SJSA1 (cell line): ENCODE results near the gene LRRK2. TPM values are rescaled to one million over a fixed set of nuclear protein-coding genes. Genes with fewer than 3 reads are reported as not detected.

ENCODE experiments used
- DNase-seq, 2 experiments: peaks; one replicate each; pipeline ENCODE4 v3.0.0-alpha.2; 2015 to 2020; ENCODE audit warnings: low spot score in 2 of 2, low read depth in 1 of 2
- H3K27ac ChIP-seq: fragments of 250-450 bp; sonication (Bioruptor Pico); 2 replicates; pipeline ENCODE4 v1.5.1; 2020; ENCODE audit warnings: mild to moderate bottlenecking, moderate library complexity
- H3K27me3 ChIP-seq: fragments of 250-450 bp; sonication (Bioruptor Pico); replicated peaks from 2 replicates; pipeline ENCODE4 v1.5.1; 2020; ENCODE audit warnings: mild to moderate bottlenecking, moderate library complexity
- H3K36me3 ChIP-seq: fragments of 250-450 bp; sonication (Bioruptor Pico); 2 replicates; pipeline ENCODE4 v1.5.1; 2020; ENCODE audit warnings: mild to moderate bottlenecking
- H3K4me1 ChIP-seq: fragments of 250-450 bp; sonication (Bioruptor Pico); replicated peaks from 2 replicates; pipeline ENCODE4 v1.6.1; 2021; ENCODE audit warnings: mild to moderate bottlenecking
- H3K4me3 ChIP-seq: fragments of 250-450 bp; sonication (Bioruptor Pico); 2 replicates; pipeline ENCODE4 v1.5.1; 2020; ENCODE audit warnings: mild to moderate bottlenecking
- H3K9me3 ChIP-seq: fragments of 250-450 bp; sonication (Bioruptor Pico); replicated peaks from 2 replicates; pipeline ENCODE4 v1.5.1; 2020; ENCODE audit warnings: mild to moderate bottlenecking
- total RNA-seq: library from RNA; depleted of rRNA; stranded (reverse); fragments of >200 nt; shearing (Covaris generic); gene quantifications from 2 replicates; pipeline ENCODE4 v1.2.3, GENCODE V29; 2014; rRNA removed

LRRK2 gene
- total RNA-seq, 1 experiment from 2014 or later = 0.11 TPM

GRCh38 chr12:40390980-40391379, 166.2 kb downstream of the LRRK2 start:
- H3K9me3 ChIP-seq = no peaks in the 10 kb centered on the region
- no peak for DNase-seq
- no peak overlapping the region for H3K4me3 ChIP-seq
- no peaks in the 10 kb centered on the region for H3K36me3 ChIP-seq
- H3K27ac ChIP-seq = no peak overlapping the region
- H3K4me1 ChIP-seq = no peaks in the 10 kb centered on the region
- no peaks in the 10 kb centered on the region for H3K27me3 ChIP-seq

GRCh38 chr12:40393026-40393425, 168.2 kb downstream of the LRRK2 start:
- H3K27me3 ChIP-seq = no peaks in the 10 kb centered on the region
- H3K9me3 ChIP-seq = no peaks in the 10 kb centered on the region
- H3K27ac ChIP-seq = no peak overlapping the region
- DNase-seq = no peak
- no peaks in the 10 kb centered on the region for H3K4me1 ChIP-seq
- no peaks in the 10 kb centered on the region for H3K36me3 ChIP-seq
- no peak overlapping the region for H3K4me3 ChIP-seq

DNA sequence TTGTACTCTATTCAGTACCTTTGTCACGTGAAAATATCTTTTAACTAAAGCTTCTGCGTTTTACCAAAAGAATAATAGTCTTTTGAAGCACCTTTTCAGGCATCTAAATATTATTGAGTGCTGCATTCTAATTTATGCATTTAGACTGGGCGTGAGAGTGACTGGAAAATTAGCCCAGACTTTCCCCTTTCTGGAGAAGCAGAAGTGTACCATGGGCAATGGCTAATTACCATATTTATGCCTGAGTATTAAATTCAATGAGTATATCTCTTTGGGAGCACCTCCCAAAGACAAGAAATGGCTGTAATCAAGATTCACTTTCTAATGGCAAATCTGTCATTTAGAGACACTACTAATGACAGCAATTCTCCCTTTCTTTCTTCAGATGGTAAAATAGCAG, 174.9 kb downstream of the LRRK2 start:
- H3K27ac ChIP-seq = no peak overlapping the region
- no peak for DNase-seq
- H3K4me1 ChIP-seq = no peaks in the 10 kb centered on the region
- no peaks in the 10 kb centered on the region for H3K9me3 ChIP-seq
- no peaks in the 10 kb centered on the region for H3K27me3 ChIP-seq
- H3K4me3 ChIP-seq = no peak overlapping the region
- H3K36me3 ChIP-seq = no peaks in the 10 kb centered on the region

DNA sequence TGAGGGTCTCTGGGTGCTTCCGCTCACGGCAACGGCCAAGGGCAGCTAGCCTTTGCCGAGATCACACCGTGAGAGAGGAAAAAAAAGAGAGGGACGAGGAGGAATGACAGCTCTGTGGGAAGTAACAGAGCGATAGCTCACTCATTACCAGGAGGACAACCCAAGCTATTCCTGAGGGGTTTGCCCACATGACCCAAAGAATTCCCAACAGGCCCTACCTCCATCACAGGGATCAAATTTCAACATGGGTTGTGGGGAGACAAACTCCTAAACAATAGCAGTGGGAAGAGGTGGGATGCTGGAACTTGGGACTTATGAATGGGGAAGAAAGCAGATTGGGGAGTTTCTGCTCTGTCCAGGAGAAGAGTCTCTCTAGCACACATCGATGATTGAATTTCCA, 180.6 kb downstream of the LRRK2 start:
- no peaks in the 10 kb centered on the region for H3K9me3 ChIP-seq
- H3K36me3 ChIP-seq = no peaks in the 10 kb centered on the region
- H3K4me3 ChIP-seq = no peak overlapping the region
- no peaks in the 10 kb centered on the region for H3K27me3 ChIP-seq
- no peaks in the 10 kb centered on the region for H3K4me1 ChIP-seq
- H3K27ac ChIP-seq = no peak overlapping the region
- no peak for DNase-seq

Other genes with a start within 250 kb of the LRRK2 start
- 1.6 and 2.9 TPM in 2 replicates for gene SLC2A13, start 118.9 kb upstream of the LRRK2 start, total RNA-seq